Measurements from ENCODE around the gene MAGEF1.

Gene MAGEF1

GRCh38 chr3:184710870-184711492 is 883 bp downstream of the MAGEF1 start:
- TF ChIP-seq CTCF (IDR thresholded peaks at IDR 0.05; ENCODE audit: low read depth, low read length, missing control alignments) = no peak
- peak overlapping the region; percentile 93 for H3K4me3 ChIP-seq (ENCODE audit: low read depth, low read length)
- no peak for DNase-seq (ENCODE audit: low read depth)

- no peak for TF ChIP-seq CTCF (IDR thresholded peaks at IDR 0.05; ENCODE audit: low read depth, low read length, missing control alignments)
- no peak overlapping the region for H3K4me3 ChIP-seq (ENCODE audit: low read depth, low read length)
- DNase-seq (ENCODE audit: low read depth) = no peak
Measured at GRCh38 chr3:184703657-184704056, 8.2 kb downstream of the MAGEF1 start.

GRCh38 chr3:184700759-184701158 is 11.1 kb downstream of the MAGEF1 start:
- no peak overlapping the region for H3K4me3 ChIP-seq (ENCODE audit: low read depth, low read length)
- DNase-seq (ENCODE audit: low read depth) = no peak
- TF ChIP-seq CTCF (IDR thresholded peaks at IDR 0.05; ENCODE audit: low read depth, low read length, missing control alignments) = no peak

GRCh38 chr3:184697845-184698244 is 14.0 kb downstream of the MAGEF1 start:
- DNase-seq (ENCODE audit: low read depth) = no peak
- no peak for TF ChIP-seq CTCF (IDR thresholded peaks at IDR 0.05; ENCODE audit: low read depth, low read length, missing control alignments)
- H3K4me3 ChIP-seq (ENCODE audit: low read depth, low read length) = no peak overlapping the region

GRCh38 chr3:184696697-184697096 is 15.2 kb downstream of the MAGEF1 start:
- DNase-seq (ENCODE audit: low read depth) = no peak
- TF ChIP-seq CTCF (IDR thresholded peaks at IDR 0.05; ENCODE audit: low read depth, low read length, missing control alignments) = no peak
- no peak overlapping the region for H3K4me3 ChIP-seq (ENCODE audit: low read depth, low read length)

GRCh38 chr3:184694716-184695115 is 17.1 kb downstream of the MAGEF1 start:
- H3K4me3 ChIP-seq (ENCODE audit: low read depth, low read length) = no peak overlapping the region
- TF ChIP-seq CTCF (IDR thresholded peaks at IDR 0.05; ENCODE audit: low read depth, low read length, missing control alignments) = no peak
- DNase-seq (ENCODE audit: low read depth) = no peak

GRCh38 chr3:184694133-184694665 is 17.7 kb downstream of the MAGEF1 start:
- no peak overlapping the region for H3K4me3 ChIP-seq (ENCODE audit: low read depth, low read length)

More at GRCh38 chr3:184694133-184694665, 17.7 kb downstream of the MAGEF1 start:
- DNase-seq (ENCODE audit: low read depth) = no peak
- TF ChIP-seq CTCF (IDR thresholded peaks at IDR 0.05; ENCODE audit: low read depth, low read length, missing control alignments) = no peak

Measured in GM12864 (cell line).